Body of pancreas (tissue), 4 donors: Measurements from ENCODE around the gene SAPCD2. TPM values are rescaled to one million over a fixed set of nuclear protein-coding genes. Genes with fewer than 3 reads are reported as not detected.

ENCODE experiments used
- ATAC-seq: fragments of 150-250 bp; one replicate; pipeline ENCODE4 v1.9.1; 2016
- DNase-seq, 4 donors: peaks; one replicate each; pipeline ENCODE4 v3.0.0-alpha.2; 2019
- H3K27ac ChIP-seq, 4 donors: fragments of 200-600 bp; sonication (generic); 1 replicate in 3 of 4; 2 replicates in 1 of 4; pipeline versions ENCODE4 v1.5.1 to v1.6.1; 2016 to 2019; ENCODE audit warnings: mild to moderate bottlenecking in 1 of 4, mixed read lengths in 1 of 4, moderate library complexity in 1 of 4
- H3K27me3 ChIP-seq, 2 donors: fragments of 200-600 bp; sonication (generic); one replicate each; pipeline ENCODE4 v1.6.0; 2016; ENCODE audit warnings: mild to moderate bottlenecking in 1 of 2
- H3K36me3 ChIP-seq, 2 donors: fragments of 200-600 bp; sonication (generic); replicated peaks in 1 of 2; 2 replicates each; pipeline ENCODE4 v1.5.1; 2016; ENCODE audit warnings: low read depth in 2 of 2; ENCODE audit not compliant: insufficient read depth in 1 of 2
- H3K4me1 ChIP-seq: fragments of 200-600 bp; sonication (generic); one replicate; pipeline ENCODE4 v1.6.0; 2016
- H3K4me3 ChIP-seq, 2 donors: fragments of 200-600 bp; sonication (generic); 1 replicate in 1 of 2; 2 replicates in 1 of 2; pipeline ENCODE4 v1.5.1; 2016 to 2019
- H3K9me3 ChIP-seq, 3 donors: fragments of 200-600 bp; sonication (generic); 1 replicate in 2 of 3; 2 replicates in 1 of 3; pipeline ENCODE4 v1.5.1; 2016
- POLR2A ChIP-seq, 3 donors: fragments of 450-650 bp; IDR thresholded peaks; one replicate each; pipeline ENCODE4 v1.6.1; 2016; ENCODE audit warnings: antibody characterized with exemption in 3 of 3, mild to moderate bottlenecking in 2 of 3
- WGBS, 2 donors: methylation state at CpG; one replicate each; pipeline ENCODE4 v1.1.5; 2017; 5-methylcytosine and 5-hydroxymethylcytosine counted together
- intact Hi-C: fragments of 100-400 bp; cut with DNase I; formaldehyde crosslinking; loops from one replicate; pipeline ENCODE4 v1.15.1; 2023
- total RNA-seq, 2 donors: library from RNA; depleted of rRNA; stranded (reverse); fragments of >200 nt; gene quantifications; one replicate each; pipeline ENCODE4 v1.1.0, GENCODE V29; 2016
- TF ChIP-seq, protein P1 (sequence below), 7 experiments: fragments of 450-650 bp in 4 of 7; fragments of 200-600 bp in 3 of 7; sonication (generic) in 3 of 7; IDR thresholded peaks; one replicate each; pipeline ENCODE4 v1.5.1; 2016 to 2019; ENCODE audit warnings: antibody characterized with exemption in 7 of 7

Gene SAPCD2
- total RNA-seq, 2 donors from 2014 or later, result 0.66 to 0.78 TPM

DNA sequence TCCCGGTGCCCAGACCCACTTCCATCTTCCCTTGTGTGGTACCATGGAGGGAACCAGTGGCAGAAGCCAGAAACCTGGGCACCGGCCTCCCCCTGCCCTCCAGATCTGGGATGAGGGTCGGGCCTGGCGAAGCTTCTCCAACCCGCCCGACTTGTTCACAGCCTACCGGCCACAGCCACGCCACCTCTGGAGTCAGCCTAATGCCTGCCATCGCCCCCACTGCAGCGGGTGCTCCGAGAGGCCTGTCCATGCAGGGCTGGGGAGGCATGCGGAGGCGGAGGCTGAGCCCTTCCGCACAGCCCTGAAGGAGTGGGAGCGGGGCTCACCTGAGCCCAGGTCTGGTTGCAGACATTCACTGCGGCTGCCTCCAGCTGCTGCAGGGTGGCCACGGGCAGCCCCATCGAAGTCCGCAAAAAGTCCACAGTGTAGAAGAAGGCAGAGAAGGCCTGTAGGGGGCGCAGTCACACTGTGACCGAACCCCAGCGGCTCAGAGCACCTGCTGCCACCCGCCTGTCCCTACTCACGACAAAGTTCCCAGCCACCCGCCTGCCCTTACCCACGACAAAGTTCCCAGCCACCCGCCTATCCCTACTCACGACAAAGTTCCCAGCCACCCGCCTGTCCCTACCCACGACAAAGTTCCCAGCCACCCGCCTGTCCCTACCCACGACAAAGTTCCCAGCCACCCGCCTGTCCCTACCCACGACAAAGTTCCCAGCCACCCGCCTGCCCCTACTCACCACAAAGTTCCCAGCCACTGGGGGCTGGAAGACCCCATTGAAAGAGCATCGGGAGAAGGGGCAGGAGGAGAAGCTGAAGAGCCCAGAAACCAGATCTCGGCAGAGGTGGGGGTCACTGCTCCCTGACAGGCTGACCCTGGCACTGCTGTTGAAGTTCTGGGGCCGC, 20.6 kb downstream of the SAPCD2 start:
- no peak overlapping the region for H3K4me3 ChIP-seq
- no peak overlapping the region for H3K27ac ChIP-seq
- peak; percentile 31 for ATAC-seq
- whole genome bisulfite sequencing, 2 donors, result 35 to 52% methylated on average over 16 to 37 of the region's 38 CpGs
- intact Hi-C loops, result loop anchor here (2.0 kb wide), 1 partner anchor 15 kb away; no protein-coding TSS in a partner anchor
- peak; percentile 77 to 88 (median 81) for DNase-seq
- peaks cover 45% of the 10 kb centered on the region for H3K4me1 ChIP-seq
- H3K27me3 ChIP-seq, result no peaks in the 10 kb centered on the region
- H3K9me3 ChIP-seq, result no peaks in the 10 kb centered on the region
- H3K36me3 ChIP-seq, result no peaks in the 10 kb centered on the region
- no peak for TF ChIP-seq POLR2A (IDR thresholded peaks at IDR 0.05)
- TF ChIP-seq, protein P1, sequence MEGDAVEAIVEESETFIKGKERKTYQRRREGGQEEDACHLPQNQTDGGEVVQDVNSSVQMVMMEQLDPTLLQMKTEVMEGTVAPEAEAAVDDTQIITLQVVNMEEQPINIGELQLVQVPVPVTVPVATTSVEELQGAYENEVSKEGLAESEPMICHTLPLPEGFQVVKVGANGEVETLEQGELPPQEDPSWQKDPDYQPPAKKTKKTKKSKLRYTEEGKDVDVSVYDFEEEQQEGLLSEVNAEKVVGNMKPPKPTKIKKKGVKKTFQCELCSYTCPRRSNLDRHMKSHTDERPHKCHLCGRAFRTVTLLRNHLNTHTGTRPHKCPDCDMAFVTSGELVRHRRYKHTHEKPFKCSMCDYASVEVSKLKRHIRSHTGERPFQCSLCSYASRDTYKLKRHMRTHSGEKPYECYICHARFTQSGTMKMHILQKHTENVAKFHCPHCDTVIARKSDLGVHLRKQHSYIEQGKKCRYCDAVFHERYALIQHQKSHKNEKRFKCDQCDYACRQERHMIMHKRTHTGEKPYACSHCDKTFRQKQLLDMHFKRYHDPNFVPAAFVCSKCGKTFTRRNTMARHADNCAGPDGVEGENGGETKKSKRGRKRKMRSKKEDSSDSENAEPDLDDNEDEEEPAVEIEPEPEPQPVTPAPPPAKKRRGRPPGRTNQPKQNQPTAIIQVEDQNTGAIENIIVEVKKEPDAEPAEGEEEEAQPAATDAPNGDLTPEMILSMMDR (IDR thresholded peaks at IDR 0.05), result peak; percentile 21 to 83 (median 67)

- Histone ChIP-seq H3K9me3 (no peaks in the 10 kb centered on the region), H3K27ac (no peak overlapping the region), H3K4me1 (peaks cover 45% of the 10 kb centered on the region), H3K4me3 (no peak overlapping the region), H3K36me3 (no peaks in the 10 kb centered on the region), H3K27me3 (no peaks in the 10 kb centered on the region)
- intact Hi-C loops, result loop anchor here (2.0 kb wide), 1 partner anchor 16 kb away; no protein-coding TSS in a partner anchor
- ATAC-seq, result no peak
- WGBS, 2 donors, result 31 to 47% methylated on average over 8 to 61 of the region's 72 CpGs
- DNase-seq, result peak in 1 of 4 donors; percentile 45
- no peak for TF ChIP-seq POLR2A (IDR thresholded peaks at IDR 0.05)
- TF ChIP-seq, protein P1 (IDR thresholded peaks at IDR 0.05), result peak in 1 of 7 experiments; percentile 1
Observed at GRCh38 chr9:137048655-137049543, 21.5 kb downstream of the SAPCD2 start.

DNA sequence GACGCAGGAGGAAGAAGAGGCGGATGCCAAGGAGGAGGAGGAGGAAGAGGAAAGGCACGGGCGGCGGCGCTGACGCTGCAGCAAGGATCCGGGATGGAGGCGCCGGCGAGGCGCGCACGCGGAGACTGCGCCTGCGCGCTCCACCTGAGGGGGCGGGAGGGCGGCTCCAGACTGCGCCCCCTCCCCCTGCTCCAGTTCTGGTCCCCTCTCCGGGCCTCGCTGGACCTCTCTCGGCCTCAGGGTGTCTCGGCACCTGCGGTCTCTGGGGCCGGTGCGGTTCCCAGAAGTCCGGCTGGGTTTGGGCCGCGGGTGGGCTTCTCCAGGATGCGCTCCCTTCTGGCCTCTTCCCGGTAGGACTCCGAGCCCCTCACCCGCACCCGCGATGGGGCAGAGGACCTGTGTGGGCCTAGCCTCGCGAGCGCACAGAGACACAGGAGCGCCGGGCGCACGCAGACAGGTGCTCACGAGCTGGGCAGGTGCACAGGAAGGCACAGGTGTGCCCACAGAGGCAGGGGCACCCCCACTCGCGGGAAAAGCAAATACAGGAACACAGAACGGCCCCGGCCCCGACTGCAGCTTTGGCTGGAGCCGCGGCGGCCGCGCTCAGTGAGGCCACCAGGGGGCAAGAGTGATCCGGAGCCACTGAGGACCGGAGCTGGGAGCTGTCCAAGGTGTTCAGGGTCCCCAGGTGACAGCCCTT, 24.1 kb downstream of the SAPCD2 start, which contains the start of gene NPDC1:
Gene NPDC1 (minus strand): TSS at position 90 of the 700 bp plus-strand sequence. CDS start 188 bp downstream, outside the sequence.
- peak within 1 kb of the TSS in 1 of 2 donors; percentile 17 for H3K4me3 ChIP-seq
- DNase-seq (peak; percentile 87 to 90 (median 88)), ATAC-seq (peak; percentile 77)
- no peaks in the 10 kb centered on the region for H3K27me3 ChIP-seq
- TF ChIP-seq, protein P1 (IDR thresholded peaks at IDR 0.05), result peak; percentile 75 to 94 (median 87)
- peak in 1 of 3 donors; percentile 16 for TF ChIP-seq POLR2A (IDR thresholded peaks at IDR 0.05)
- 1% methylated on average over 13 to 56 of the region's 57 CpGs for WGBS, 2 donors
- peaks cover 38% of the 10 kb centered on the region for H3K4me1 ChIP-seq
- intact Hi-C loops, result no loop called here
- no peaks in the 10 kb centered on the region for H3K9me3 ChIP-seq
- peak within 1 kb of the TSS in 3 of 4 donors; percentile 15 to 77 (median 54) for H3K27ac ChIP-seq
- no peaks in the 10 kb centered on the region for H3K36me3 ChIP-seq
